ENCODE measurements around the gene CCDC106.

CCDC106 gene

GRCh38 chr19:55660991-55661390 lies 13.0 kb downstream of the CCDC106 start:
- TF ChIP-seq, protein P1, sequence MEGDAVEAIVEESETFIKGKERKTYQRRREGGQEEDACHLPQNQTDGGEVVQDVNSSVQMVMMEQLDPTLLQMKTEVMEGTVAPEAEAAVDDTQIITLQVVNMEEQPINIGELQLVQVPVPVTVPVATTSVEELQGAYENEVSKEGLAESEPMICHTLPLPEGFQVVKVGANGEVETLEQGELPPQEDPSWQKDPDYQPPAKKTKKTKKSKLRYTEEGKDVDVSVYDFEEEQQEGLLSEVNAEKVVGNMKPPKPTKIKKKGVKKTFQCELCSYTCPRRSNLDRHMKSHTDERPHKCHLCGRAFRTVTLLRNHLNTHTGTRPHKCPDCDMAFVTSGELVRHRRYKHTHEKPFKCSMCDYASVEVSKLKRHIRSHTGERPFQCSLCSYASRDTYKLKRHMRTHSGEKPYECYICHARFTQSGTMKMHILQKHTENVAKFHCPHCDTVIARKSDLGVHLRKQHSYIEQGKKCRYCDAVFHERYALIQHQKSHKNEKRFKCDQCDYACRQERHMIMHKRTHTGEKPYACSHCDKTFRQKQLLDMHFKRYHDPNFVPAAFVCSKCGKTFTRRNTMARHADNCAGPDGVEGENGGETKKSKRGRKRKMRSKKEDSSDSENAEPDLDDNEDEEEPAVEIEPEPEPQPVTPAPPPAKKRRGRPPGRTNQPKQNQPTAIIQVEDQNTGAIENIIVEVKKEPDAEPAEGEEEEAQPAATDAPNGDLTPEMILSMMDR (IDR thresholded peaks at IDR 0.05; ENCODE audit: control insufficient read depth, insufficient read depth, low read depth, low read length, missing control alignments), result no peak
- no peak for DNase-seq (ENCODE audit: low read depth)
- H3K4me3 ChIP-seq (ENCODE audit: control insufficient read depth, low read depth, low read length), result no peak overlapping the region

- no peak overlapping the region for H3K4me3 ChIP-seq (ENCODE audit: control insufficient read depth, low read depth, low read length)
- no peak for DNase-seq (ENCODE audit: low read depth)
- TF ChIP-seq, protein P1 (IDR thresholded peaks at IDR 0.05; ENCODE audit: control insufficient read depth, insufficient read depth, low read depth, low read length, missing control alignments), result no peak
Observed at GRCh38 chr19:55661826-55662225, 13.8 kb downstream of the CCDC106 start.

DNA sequence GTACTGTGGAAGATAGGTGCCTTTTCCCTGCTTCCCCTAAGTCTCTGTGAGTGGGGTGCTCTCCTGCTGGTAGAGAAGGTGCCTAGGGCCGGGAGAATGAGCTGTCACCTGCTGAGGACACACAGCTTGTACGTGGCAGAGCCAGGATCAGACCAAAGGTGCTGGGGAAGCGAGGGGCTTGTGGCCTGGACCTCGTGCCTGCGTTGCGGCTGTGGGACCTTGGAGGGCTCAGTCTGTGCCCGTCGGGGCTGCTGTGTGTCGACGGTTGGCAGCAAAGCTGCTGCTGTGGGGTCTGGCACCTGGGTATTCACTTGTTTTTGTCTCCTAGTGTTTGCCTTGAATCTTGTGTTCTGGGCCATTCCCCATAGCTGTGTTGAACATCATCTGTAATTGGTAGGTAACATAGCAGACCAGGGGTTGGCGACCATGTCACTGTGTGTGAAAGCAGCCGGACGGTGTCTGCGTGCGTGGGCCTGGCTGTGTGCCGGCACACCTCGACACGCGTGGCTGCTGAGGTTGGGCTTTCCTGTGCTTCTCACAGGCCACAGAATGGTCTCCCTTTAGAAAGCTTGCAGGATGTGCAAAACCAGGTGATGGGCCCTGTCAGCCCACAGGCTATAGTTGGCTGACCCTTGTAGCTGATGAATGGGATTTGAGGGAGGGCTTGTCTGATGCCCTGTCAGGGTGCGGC lies 16.0 kb downstream of the CCDC106 start:
- H3K4me3 ChIP-seq (ENCODE audit: control insufficient read depth, low read depth, low read length), result no peak overlapping the region
- TF ChIP-seq, protein P1 (IDR thresholded peaks at IDR 0.05; ENCODE audit: control insufficient read depth, insufficient read depth, low read depth, low read length, missing control alignments), result no peak
- DNase-seq (ENCODE audit: low read depth), result no peak

DNA sequence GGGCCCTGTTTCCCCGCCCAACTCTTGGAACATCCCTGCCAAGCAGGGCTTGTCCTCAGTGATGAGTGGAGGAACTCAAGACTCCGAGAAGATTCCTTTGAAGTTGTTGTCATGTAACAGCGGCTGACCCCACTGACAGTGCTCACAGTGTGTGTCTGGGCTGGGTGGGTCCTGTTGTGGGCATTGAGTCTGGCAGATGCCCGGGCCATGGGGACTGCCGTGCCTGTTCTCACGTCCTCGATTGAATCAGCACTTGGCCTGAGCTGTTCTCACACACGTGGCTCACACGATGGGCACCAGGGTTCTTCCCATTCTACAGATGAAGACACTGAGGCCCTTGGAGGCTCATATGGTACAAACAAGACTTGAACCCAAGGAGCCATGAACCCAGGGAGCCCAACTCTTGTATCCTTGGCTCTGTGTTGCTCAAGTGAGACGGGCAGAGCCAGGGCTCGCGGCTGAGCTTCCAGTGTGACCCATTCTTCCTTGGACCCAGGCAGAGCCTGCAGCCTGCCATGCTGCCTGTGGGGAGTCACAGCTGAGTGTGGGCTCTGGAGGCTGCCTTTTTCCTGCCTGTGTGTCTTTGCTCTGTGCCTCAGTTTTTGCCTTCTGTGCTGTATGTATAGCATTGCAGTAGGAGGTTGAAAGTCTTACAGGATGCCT lies 18.5 kb downstream of the CCDC106 start:
- TF ChIP-seq, protein P1 (IDR thresholded peaks at IDR 0.05; ENCODE audit: control insufficient read depth, insufficient read depth, low read depth, low read length, missing control alignments), result no peak
- DNase-seq (ENCODE audit: low read depth), result no peak

GRCh38 chr19:55667006-55667381 lies 19.0 kb downstream of the CCDC106 start:
- H3K4me3 ChIP-seq (ENCODE audit: control insufficient read depth, low read depth, low read length), result no peak overlapping the region
- DNase-seq (ENCODE audit: low read depth), result no peak
- TF ChIP-seq, protein P1 (IDR thresholded peaks at IDR 0.05; ENCODE audit: control insufficient read depth, insufficient read depth, low read depth, low read length, missing control alignments), result no peak

More for the DNA sequence above, 18.5 kb downstream of the CCDC106 start:
- no peak overlapping the region for H3K4me3 ChIP-seq (ENCODE audit: control insufficient read depth, low read depth, low read length)

DNA sequence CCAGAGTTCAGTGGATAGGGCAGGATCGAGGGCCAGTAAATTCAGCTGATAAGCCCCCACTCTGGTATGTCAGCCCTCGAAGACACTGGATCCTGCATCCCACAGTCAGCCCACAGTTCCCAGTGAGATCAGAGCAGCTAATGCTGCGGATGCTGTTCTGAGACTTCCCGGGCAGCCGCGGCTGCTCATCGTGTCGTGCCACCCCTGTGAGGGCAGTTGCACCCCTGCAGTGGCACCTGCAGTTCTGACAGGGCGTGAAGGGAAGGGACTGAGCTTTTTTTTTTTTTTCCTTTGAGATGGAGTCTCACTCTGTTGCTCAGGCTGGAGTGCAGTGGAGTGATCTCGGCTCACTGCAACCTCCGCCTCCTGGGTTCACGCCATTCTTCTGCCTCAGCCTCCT lies 19.5 kb downstream of the CCDC106 start:
- no peak for DNase-seq (ENCODE audit: low read depth)
- no peak overlapping the region for H3K4me3 ChIP-seq (ENCODE audit: control insufficient read depth, low read depth, low read length)
- TF ChIP-seq, protein P1 (IDR thresholded peaks at IDR 0.05; ENCODE audit: control insufficient read depth, insufficient read depth, low read depth, low read length, missing control alignments), result no peak

Data from AG09309 (cell line).